MM.1S (cell line): ENCODE measurements around the gene BCL2L1.
A peak's percentile ranks its signal among the peaks of the same experiment; 100 is the strongest.

ENCODE experiments used
- DNase-seq: peaks from one replicate; pipeline ENCODE4 v3.0.0-alpha.2; 2015
- H2AFZ ChIP-seq: fragments of 300-600 bp; sonication (generic); 2 replicates; pipeline ENCODE4 v1.6.0; 2016; ENCODE audit warnings: antibody characterized with exemption, low read length
- H3F3A ChIP-seq: fragments of 300-600 bp; sonication (generic); 2 replicates; pipeline ENCODE4 v1.6.1; 2016; ENCODE audit warnings: mild to moderate bottlenecking, antibody characterized with exemption, low read length, moderate library complexity, mixed read lengths; ENCODE audit not compliant: insufficient read depth
- H3K27ac ChIP-seq: fragments of 300-600 bp; sonication (generic); 2 replicates; pipeline ENCODE4 v1.5.1; 2016; ENCODE audit warnings: mild to moderate bottlenecking, low read length
- H3K27me3 ChIP-seq: fragments of 300-600 bp; sonication (generic); replicated peaks from 2 replicates; pipeline ENCODE4 v1.6.0; 2016; ENCODE audit warnings: low read length; ENCODE audit not compliant: insufficient read depth
- H3K36me3 ChIP-seq: fragments of 300-600 bp; sonication (generic); replicated peaks from 2 replicates; pipeline ENCODE4 v1.6.1; 2016; ENCODE audit warnings: mild to moderate bottlenecking, low read length, mixed read lengths; ENCODE audit not compliant: insufficient read depth
- H3K4me1 ChIP-seq: fragments of 300-600 bp; sonication (generic); 2 replicates; pipeline ENCODE4 v1.6.1; 2016; ENCODE audit warnings: low read length, mixed read lengths
- H3K4me2 ChIP-seq: fragments of 300-600 bp; sonication (generic); 2 replicates; pipeline ENCODE4 v1.6.0; 2016; ENCODE audit warnings: low read depth, low read length
- H3K4me3 ChIP-seq: fragments of 300-600 bp; sonication (generic); 2 replicates; pipeline ENCODE4 v1.5.1; 2016; ENCODE audit warnings: low read length, mixed read lengths
- H3K79me2 ChIP-seq: fragments of 300-600 bp; sonication (generic); 2 replicates; pipeline ENCODE4 v1.6.1; 2016; ENCODE audit warnings: mixed run types, low read length, mixed read lengths
- H3K9ac ChIP-seq: fragments of 300-600 bp; sonication (generic); 2 replicates; pipeline ENCODE4 v1.6.1; 2016; ENCODE audit warnings: low read length, mixed read lengths
- H3K9me2 ChIP-seq: fragments of 300-600 bp; sonication (generic); replicated peaks from 2 replicates; pipeline ENCODE4 v1.6.1; 2016; ENCODE audit warnings: mild to moderate bottlenecking, low read length, mixed read lengths; ENCODE audit not compliant: insufficient read depth
- H3K9me3 ChIP-seq: fragments of 300-600 bp; sonication (generic); replicated peaks from 2 replicates; pipeline ENCODE4 v1.6.1; 2016; ENCODE audit warnings: mild to moderate bottlenecking, low read length, mixed read lengths; ENCODE audit not compliant: insufficient read depth
- H4K20me1 ChIP-seq: fragments of 300-600 bp; sonication (generic); 2 replicates; pipeline ENCODE4 v1.6.1; 2016; ENCODE audit warnings: mild to moderate bottlenecking, low read length, moderate library complexity, mixed read lengths; ENCODE audit not compliant: insufficient read depth
- CTCF ChIP-seq: fragments of 300-600 bp; sonication (generic); IDR thresholded peaks from 2 replicates; pipeline ENCODE4 v1.5.1; 2016; ENCODE audit warnings: antibody characterized with exemption, low read length, mixed read lengths
- EZH2 ChIP-seq: fragments of 300-600 bp; sonication (generic); optimal IDR thresholded peaks from 2 replicates; pipeline ENCODE3; 2017; ENCODE audit warnings: low read depth, mild to moderate bottlenecking, antibody characterized with exemption, low read length, mixed read lengths
- EZH2phosphoT487 ChIP-seq: fragments of 300-600 bp; sonication (generic); IDR thresholded peaks from 2 replicates; pipeline ENCODE4 v1.6.1; 2018; ENCODE audit warnings: antibody characterized with exemption, low read length

Gene BCL2L1

DNA sequence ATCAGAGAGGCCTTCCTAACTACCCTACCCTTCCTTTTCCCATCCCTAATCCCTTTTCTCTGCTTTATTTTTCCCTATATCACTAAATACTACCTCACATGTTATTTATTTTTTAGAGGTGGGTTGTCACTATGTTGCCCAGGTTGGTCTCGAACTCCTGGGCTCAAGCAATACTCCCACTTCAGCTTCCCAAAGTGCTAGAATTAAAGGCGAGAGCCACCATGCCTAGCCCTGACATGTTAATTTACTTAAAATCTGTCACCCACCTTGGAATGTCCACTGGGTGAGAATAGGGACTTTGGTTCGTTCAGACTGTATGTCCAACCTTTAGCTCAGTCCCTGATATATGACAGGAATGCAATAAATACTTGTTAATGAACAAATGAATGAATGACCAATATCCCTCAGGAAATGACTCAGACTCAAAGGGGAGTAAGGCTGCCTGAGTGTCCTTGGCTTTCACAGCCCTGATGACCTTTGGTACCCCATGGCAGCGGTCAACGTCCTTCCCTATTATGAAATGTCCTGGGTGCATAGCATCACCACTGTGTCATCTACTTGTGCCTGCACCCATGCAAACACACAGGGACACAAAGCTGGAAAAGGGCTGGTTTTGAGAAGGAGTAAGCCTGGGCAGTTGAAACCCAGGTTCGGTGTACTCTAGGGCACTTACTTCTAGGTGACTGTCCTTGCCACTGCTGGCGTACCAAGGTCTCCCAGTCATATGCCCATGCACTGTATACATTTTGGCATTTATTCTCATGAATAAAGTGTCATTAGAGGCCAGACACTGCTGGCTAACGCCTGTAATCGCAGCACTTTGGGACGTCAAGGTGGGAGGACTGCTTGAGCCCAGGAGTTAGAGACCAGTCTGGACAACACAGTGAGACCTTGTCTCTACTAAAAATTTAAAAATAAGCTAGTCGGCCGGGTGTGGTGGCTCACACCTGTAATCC, 26.5 kb downstream of the BCL2L1 start:
- peak overlapping the region; percentile 84; the same call in 1 of the 2 replicates for H3K27ac ChIP-seq
- H3K36me3 ChIP-seq, result peaks cover 4% of the 10 kb centered on the region; the same call in 1 of the 2 replicates

DNA sequence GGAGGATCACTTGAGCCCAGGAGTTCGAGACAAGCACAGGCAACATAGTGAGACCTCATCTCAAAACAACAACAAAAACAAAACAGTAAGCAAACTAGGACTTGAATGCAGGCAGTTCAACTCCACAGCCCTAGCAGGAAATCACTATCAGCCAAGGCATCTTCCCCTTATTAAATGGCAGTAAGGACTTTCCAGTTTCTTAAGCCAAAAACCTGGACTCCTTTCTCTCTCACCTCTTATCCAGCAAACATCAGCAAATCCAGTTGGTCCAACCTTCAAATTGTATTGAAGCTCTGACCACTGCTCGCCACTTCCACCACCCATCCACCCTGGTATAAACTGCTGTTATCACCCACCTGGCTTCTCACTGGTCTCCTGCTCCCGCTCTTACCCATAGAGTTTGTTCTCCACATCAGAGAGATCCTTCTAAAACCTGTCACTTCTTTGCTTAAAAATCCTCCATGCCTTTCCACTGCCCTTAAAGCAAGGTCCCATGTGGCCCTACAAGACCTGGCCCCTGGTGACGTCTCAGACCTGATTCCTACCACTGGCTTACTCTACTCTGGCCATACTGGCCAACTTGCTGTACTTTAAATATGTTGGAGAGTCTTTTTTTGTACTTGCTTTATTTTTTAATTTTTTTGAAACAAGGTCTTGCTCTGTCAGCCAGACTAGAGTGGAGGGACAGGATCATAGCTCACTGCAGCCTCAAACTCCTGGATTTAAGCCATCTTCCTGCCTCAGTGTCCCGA, 27.6 kb downstream of the BCL2L1 start:
- H3K9me2 ChIP-seq, result no peaks in the 10 kb centered on the region
- peak overlapping the region; percentile 84 for H3K27ac ChIP-seq
- peaks cover 80% of the 10 kb centered on the region for H3K4me1 ChIP-seq
- H4K20me1 ChIP-seq, result no peaks in the 10 kb centered on the region
- H3K36me3 ChIP-seq, result peaks cover 10% of the 10 kb centered on the region
- peaks cover 84% of the 10 kb centered on the region for H3F3A ChIP-seq
- DNase-seq, result no peak
- H3K79me2 ChIP-seq, result peaks cover 79% of the 10 kb centered on the region
- H3K9ac ChIP-seq, result peak overlapping the region; percentile 34; the same call in 1 of the 2 replicates
- no peak overlapping the region for H2AFZ ChIP-seq
- H3K9me3 ChIP-seq, result no peaks in the 10 kb centered on the region
- peak overlapping the region; percentile 52; the same call in 1 of the 2 replicates for H3K4me2 ChIP-seq
- no peak for TF ChIP-seq CTCF
- TF ChIP-seq EZH2, result no peak
- no peak for TF ChIP-seq EZH2phosphoT487
- H3K27me3 ChIP-seq, result no peaks in the 10 kb centered on the region
- H3K4me3 ChIP-seq, result no peak overlapping the region

More for the DNA sequence above, 26.5 kb downstream of the BCL2L1 start:
- Histone ChIP-seq H3K9me3 (no peaks in the 10 kb centered on the region), H3K4me2 (peak overlapping the region; percentile 52), H3K27me3 (no peaks in the 10 kb centered on the region), H4K20me1 (no peaks in the 10 kb centered on the region), H3K4me3 (no peak overlapping the region), H3K4me1 (peaks cover 83% of the 10 kb centered on the region), H3K9ac (no peak overlapping the region), H2AFZ (no peak overlapping the region), H3F3A (peaks cover 88% of the 10 kb centered on the region), H3K9me2 (no peaks in the 10 kb centered on the region), H3K79me2 (peaks cover 81% of the 10 kb centered on the region)
- no peak for DNase-seq
- TF ChIP-seq EZH2phosphoT487 (no peak), CTCF (no peak), EZH2 (no peak)

- no peak for DNase-seq
- Histone ChIP-seq H2AFZ (no peak overlapping the region), H3K9ac (peak overlapping the region; percentile 34), H3K27ac (peak overlapping the region; percentile 84), H4K20me1 (no peaks in the 10 kb centered on the region), H3K4me3 (no peak overlapping the region), H3K4me2 (peak overlapping the region; percentile 52), H3K36me3 (peaks cover 10% of the 10 kb centered on the region), H3F3A (peaks cover 76% of the 10 kb centered on the region), H3K4me1 (peaks cover 80% of the 10 kb centered on the region), H3K9me3 (no peaks in the 10 kb centered on the region), H3K27me3 (no peaks in the 10 kb centered on the region), H3K79me2 (peaks cover 80% of the 10 kb centered on the region), H3K9me2 (no peaks in the 10 kb centered on the region)
- TF ChIP-seq EZH2phosphoT487, result no peak
- TF ChIP-seq CTCF, result no peak
- no peak for TF ChIP-seq EZH2
Observed at GRCh38 chr20:31693987-31694661, 28.5 kb downstream of the BCL2L1 start.
